Right renal cortex interstitium (tissue), 3 donors: ENCODE data around the gene PADI4. TPM values are rescaled to one million over a fixed set of nuclear protein-coding genes. Genes with fewer than 3 reads are reported as not detected.
"Not testable (repeated sequence)": the region's sequence is repeated elsewhere in the genome, so short reads cannot be mapped to it uniquely, and the experiment has no call there.

ENCODE experiments used
- DNase-seq, 3 donors: peaks; one replicate each; pipeline ENCODE4 v3.0.0-alpha.2; 2013; ENCODE audit warnings: low read depth in 3 of 3, low spot score in 2 of 3
- polyA plus RNA-seq, 3 donors: library from polyadenylated mRNA; unstranded; fragments of 120-200 nt; gene quantifications; one replicate each; pipeline ENCODE4 v1.2.1, GENCODE V29; 2013; ENCODE audit not compliant: insufficient read length in 3 of 3

PADI4 gene
- polyA plus RNA-seq, 3 donors = 0.29 to 0.89 (median 0.50) TPM

DNA sequence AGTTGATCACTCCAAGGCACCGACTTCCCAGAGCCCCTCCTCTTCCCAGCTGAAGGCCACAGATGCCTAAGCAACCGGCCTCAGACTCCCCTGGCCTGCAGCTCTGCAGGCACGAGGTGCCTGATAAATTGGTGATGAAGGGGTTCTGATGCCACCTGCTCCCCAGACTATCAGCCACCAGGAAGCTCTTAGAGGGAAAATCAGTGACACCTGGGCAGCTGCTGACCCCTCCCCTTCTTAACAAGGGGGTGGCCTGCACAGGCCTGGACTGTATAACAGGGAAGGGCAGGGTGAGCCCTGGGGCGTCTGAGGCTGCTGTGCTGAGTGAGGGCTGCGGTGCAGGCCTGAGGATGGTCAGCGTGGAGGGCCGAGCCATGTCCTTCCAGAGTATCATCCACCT, 63.9 kb downstream of the PADI4 start, which contains the start of gene PADI6:
Gene PADI6, plus strand, starts transcription at position 301 of the 400 bp plus-strand sequence. Its CDS starts 50 bp downstream, at position 351.
- no peak for DNase-seq

DNA sequence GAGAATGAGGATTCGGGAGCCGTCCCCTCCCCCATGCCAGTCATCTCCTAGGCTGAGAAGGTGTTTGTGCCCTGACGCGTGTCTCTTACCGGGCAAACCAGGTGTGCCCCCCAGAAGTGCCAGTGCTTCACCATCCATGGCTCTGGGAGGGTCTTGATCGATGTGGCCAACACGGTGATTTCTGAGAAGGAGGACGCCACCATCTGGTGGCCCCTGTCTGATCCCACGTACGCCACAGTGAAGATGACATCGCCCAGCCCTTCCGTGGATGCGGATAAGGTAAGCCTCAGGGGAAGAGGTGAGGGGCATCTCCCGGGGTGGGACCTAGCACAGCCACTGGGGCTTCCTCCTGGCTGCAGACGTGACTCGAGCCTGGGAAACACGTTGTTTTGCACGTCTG, 65.0 kb downstream of the PADI4 start:
- no peak for DNase-seq

DNA sequence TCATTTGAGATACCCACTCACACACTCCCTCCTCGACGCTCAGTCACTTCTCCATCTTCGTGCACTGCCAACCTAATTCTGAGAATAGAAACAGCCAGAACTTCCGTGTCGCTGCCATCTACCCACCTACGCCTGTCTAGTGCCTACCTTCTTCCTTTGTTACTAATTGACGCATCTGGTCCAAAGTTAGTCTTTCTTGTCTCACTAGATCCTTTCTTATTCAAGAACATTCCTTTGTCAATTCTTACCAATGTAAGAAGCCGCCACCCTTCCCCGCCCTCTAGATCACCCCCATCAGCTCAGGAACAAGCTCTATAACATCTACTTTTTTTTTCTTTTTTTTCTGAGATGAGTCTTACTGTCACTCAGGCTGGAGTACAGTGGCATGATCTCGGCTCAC, 67.7 kb downstream of the PADI4 start:
- DNase-seq = no peak

GRCh38 chr1:17377325-17377953, 69.4 kb downstream of the PADI4 start:
- DNase-seq = peak in 1 of 3 donors; percentile 8

- DNase-seq = no peak
Observed at GRCh38 chr1:17381161-17381560, 73.2 kb downstream of the PADI4 start.

DNA sequence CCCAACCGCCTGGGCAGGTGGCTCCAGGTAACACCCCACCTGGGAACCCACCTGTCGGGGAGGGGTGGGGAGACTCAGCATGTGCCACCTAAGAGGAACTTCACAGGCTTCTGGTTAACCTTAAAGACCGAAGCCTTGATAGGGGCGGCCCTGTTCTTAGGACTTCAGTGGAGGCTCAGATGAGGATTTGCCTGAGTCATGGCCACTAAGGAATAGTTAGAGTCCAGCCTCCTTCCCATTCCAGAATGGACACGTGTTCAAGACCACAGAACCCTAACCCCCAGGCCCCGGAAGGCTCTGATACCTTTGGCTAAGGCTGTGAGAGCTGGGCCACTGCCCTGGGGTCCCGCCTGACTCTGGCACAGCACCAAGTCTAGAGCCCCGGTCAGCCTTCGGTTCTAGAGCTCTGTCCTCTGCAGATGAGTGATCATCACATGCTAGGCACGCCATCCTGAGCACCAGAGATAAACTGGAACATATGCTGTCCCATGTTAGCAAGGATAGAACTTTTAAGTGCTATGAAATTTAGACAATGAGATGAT, 84.3 kb downstream of the PADI4 start:
- no peak for DNase-seq

GRCh38 chr1:17393230-17393629, 85.2 kb downstream of the PADI4 start:
- no peak for DNase-seq

GRCh38 chr1:17397910-17398695, 90.1 kb downstream of the PADI4 start:
- DNase-seq = no peak

DNA sequence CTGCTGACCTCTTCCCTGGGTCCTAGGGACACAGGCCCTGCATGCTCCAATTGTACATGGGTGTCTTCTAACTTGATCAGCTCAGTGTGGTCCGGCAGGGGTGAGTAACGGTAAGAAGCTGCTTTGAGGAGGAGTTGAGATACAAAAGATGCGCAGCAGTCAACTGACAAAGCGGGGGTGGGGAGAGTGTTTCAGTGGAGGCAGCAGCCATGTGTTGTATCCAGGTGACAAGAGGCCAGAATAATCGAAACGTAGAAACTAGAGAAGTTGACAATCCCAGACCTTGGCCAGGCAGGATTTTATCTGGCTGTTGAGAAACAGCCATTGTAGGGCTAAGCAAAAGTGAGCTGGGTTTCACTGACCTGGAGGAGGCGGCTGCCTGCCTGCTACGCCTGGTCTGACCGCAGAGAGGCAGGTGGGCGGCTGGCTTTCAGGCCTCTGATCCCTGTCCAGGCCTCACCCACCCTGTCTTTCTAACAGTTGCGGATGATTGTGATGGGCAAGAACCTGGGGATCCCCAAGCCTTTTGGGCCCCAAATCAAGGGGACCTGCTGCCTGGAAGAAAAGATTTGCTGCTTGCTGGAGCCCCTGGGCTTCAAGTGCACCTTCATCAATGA, 92.8 kb downstream of the PADI4 start:
- no peak for DNase-seq

- DNase-seq = no peak
Observed at GRCh38 chr1:17401841-17402240, 93.8 kb downstream of the PADI4 start.

- DNase-seq = no peak
Observed at GRCh38 chr1:17403081-17403480, 95.1 kb downstream of the PADI4 start.

DNA sequence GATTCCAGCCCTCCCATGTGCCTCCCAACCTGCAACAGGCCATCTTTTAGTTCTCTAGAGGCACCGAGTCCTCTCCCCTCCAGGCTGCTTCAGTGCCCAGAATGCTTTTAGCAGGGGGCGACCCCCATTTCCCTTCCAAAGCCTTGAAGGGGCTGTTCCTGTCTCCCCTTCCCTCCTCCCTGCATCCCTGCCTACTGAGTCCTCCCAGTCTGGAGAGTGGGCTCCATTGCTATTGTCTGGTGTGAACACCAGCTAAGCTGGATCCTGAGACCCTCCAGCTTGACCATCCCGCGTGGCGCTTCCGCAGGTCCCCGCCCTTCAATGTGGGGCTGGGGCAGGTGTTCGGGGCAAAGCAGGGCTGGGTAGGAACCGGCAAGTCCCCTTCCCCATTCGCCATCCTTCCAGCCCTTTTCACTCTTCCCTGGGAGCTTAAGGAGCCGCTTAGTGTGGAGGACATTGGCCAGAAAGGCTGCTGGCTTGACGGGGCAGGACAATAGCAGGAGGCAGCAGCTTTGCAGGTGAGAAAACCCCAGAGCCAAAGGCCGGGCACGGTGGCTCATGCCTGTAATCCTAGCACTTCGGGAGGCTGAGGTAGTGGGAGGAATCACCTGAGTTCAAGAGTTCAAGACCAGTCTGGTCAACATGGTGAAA, 96.2 kb downstream of the PADI4 start:
- no peak for DNase-seq

DNA sequence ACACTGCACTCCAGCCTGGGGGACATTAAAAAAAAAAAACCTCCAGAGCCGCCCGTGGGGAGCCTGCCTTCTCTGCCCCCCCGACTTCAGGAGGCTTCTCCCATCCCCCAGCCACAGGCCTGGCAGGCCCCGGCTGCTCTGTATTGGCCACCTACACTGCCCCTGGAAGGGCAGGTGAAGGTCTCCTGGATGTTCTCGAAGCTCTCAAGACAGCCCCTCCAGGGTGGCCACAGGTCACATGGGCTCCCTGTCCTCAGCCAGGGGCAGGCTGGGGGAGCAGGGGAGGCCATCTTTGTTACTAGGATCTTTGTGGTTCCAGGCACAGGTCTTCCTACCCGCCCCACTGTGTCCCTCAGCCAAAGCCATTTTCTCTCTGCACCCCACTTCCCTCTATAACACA, 96.8 kb downstream of the PADI4 start:
- DNase-seq = no peak

GRCh38 chr1:17405898-17406759, 98.1 kb downstream of the PADI4 start:
- DNase-seq = peak; percentile 25 to 42 (median 32)

DNA sequence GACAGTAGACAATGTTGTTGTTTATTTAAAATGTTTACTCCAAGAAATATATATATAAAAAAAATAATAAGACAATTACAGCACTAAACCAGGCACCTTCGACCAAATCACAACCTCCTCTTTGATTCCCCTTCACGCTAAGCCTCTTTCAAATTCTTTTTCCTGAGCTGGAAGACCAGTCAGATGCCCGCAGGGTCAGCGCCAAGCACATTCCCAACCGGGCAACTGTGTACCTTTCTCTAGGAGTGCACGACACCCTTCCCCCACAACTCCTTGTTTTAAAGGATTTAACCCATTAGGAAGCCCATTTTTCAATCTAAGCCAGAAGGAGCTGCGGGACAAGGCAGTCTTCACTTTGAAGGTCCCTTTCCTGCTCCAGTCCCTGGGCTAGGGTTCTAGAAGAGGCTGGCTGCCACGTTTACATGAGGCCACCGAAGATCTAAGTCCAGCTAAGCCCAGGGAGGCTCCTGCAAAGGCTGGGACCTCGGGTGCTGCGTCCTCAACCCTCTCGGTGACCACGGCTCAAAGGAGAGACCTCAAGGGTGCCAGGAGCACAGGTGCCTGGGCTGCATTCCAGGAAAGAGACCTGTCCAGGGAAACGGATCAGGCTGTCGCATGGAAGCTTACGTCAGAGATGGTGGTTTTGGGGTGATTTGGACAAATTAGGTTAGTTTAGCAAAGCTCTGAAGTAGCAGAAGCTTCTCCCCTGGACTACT, 98.9 kb downstream of the PADI4 start:
- DNase-seq = not testable (repeated sequence)

DNA sequence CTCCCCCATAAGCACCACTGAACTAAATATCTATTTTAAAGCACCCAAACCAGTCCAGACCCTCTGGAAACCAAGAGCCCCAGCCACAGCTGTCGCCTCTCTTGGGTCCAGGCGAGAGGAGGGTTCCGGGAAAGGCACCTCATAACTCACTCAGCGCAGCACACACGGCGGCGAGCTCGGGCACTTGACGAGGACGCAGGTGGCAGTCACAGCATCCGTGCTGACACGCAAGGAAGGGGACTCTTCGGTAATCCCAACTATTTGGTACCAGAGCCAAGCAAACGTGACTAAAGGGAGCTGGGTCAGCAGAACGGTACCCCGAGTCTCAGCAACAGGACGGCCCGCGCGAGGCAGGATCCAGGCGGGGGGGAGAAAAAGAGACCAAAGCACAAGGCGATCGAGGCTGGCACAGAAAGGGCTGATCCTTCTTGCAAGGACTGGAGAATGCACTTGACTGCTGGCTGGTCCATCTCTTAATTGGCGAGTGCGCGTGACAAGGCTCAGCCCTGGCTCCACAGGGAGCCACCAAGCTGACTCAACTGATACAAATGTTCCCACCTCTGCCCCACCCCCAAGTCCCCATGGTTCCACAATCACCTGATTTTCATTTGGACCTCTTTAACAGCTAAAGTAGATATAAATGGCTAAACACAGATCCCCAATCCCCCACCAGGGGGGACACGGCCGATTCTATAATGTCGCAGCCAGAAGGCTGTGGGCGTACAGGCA, 100.0 kb downstream of the PADI4 start:
- DNase-seq = not testable (repeated sequence)

GRCh38 chr1:17409391-17409811, 101.4 kb downstream of the PADI4 start:
- no peak for DNase-seq

DNA sequence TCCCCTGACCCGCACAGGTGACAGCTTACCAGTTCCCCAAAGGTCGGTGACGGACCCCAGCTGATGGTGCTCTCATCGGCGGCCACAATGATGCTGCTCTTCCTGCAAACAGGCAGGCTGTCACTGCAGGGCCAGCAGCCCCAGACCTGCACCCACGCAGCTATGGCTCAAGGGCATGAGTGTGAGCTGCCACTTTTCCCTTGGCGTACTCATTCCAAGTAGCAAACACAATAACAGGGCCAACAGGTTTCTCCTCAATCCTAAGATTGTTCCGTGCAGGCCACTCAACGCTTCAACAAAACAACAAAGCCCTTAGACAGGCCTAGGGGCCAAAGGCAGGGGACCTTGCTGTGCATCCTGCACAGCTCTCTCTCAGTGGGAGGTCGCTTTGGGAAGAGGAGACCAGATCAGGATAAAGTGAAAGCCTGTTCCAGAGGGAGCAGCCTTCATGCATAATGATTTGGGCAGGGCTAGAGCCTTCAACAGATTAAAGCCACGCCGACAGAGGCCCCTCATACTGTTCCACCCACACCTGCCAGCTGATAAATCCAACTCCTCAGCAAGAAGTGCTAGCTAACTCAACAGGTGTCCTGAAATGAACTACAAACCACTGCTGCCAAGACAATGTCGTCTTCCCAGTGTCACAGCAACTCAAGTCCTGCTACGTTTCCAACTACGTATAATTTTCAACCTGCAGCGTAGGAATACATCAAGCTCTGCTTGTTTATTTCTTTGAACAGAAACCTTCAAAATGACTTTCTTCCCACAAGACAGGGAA, 104.3 kb downstream of the PADI4 start:
- no peak for DNase-seq
